ENCODE measurements around the gene ACVR1B. TPM values are rescaled to one million over a fixed set of nuclear protein-coding genes. Genes with fewer than 3 reads are reported as not detected.

The ACVR1B gene
- total and polyA plus RNA-seq, 9 of the 15 experiments (the other 6 are each of a cell fraction or from before 2014, with no cell fraction given): 0.97 to 15.1 (median 6.8) TPM

GRCh38 chr12:51972849-51973273, 21.4 kb downstream of the ACVR1B start (continued):
- TF ChIP-seq ZNF592 (IDR thresholded peaks at IDR 0.05) (0 out of 2 replicates have a peak, but pooled peaks have one; percentile 29), NR0B1 (IDR thresholded peaks at IDR 0.05; ENCODE audit: partially characterized antibody) (no peak), ZMIZ1 (IDR thresholded peaks at IDR 0.05; ENCODE audit: low read depth in 2 of 2, low read length in 2 of 2) (peak; percentile 4 to 86; a peak in 2 of 4 replicates), TCF7 (IDR thresholded peaks at IDR 0.05; ENCODE audit: borderline replicate concordance) (peak; percentile 74; the same call in 1 of the 2 replicates), ZNF444 (CRISPR knock-in tag; IDR thresholded peaks at IDR 0.05) (no peak), KHSRP (IDR thresholded peaks at IDR 0.05) (peak; percentile 31; the same call in 1 of the 2 replicates), KDM4B (IDR thresholded peaks at IDR 0.05; ENCODE audit: borderline replicate concordance in 2 of 2, low read depth in 1 of 2) (no peak), MTA3 (IDR thresholded peaks at IDR 0.05; ENCODE audit: borderline replicate concordance) (peak; percentile 72; the same call in 1 of the 2 replicates), SMARCA5 (IDR thresholded peaks at IDR 0.05) (no peak), FOS (IDR thresholded peaks at IDR 0.05; ENCODE audit: extremely low read depth, insufficient read length) (peak; percentile 2), MEF2D (tag; conservative IDR thresholded peaks at IDR 0.05; ENCODE audit: low read depth) (no peak; the same call in 1 of the 2 replicates), ZNF766 (CRISPR knock-in tag; conservative IDR thresholded peaks at IDR 0.05) (peak; percentile 85), BCOR (IDR thresholded peaks at IDR 0.05) (peak; percentile 91; the same call in 1 of the 2 replicates), ZNF561 (CRISPR knock-in tag; conservative IDR thresholded peaks at IDR 0.05) (no peak), LCOR (CRISPR knock-in tag; IDR thresholded peaks at IDR 0.05) (peak; percentile 67; the same call in 1 of the 2 replicates), PHB2 (IDR thresholded peaks at IDR 0.05; ENCODE audit: low read depth) (peak; percentile 78), GTF2F1 (IDR thresholded peaks at IDR 0.05; ENCODE audit: low read depth, low read length) (no peak), SMARCE1 (IDR thresholded peaks at IDR 0.05) (peak; percentile 98), L3MBTL2 (IDR thresholded peaks at IDR 0.05) (peak; percentile 71), DACH1 (IDR thresholded peaks at IDR 0.05; ENCODE audit: partially characterized antibody) (peak; percentile 38), RUNX1 (IDR thresholded peaks at IDR 0.05; ENCODE audit: low read depth) (0 out of 2 replicates have a peak, but pooled peaks have one; percentile 77), ZKSCAN8 (CRISPR knock-in tag; IDR thresholded peaks at IDR 0.05) (0 out of 2 replicates have a peak, but pooled peaks have one; percentile 35)
